B cell (primary cell): ENCODE measurements around the gene MYDGF. TPM values are rescaled to one million over a fixed set of nuclear protein-coding genes. Genes with fewer than 3 reads are reported as not detected.
A peak's percentile ranks its signal among the peaks of the same experiment; 100 is the strongest.

ENCODE experiments used
- ATAC-seq: fragments of 200-7000 bp; cut with Tn5 transposase; one replicate; pipeline ENCODE4 v1.10.0; 2021; ENCODE audit warnings: low read depth, mild to moderate bottlenecking, moderate number of reproducible peaks, moderate library complexity
- CTCF ChIA-PET: fragments of 350-600 bp; sonication (Branson Sonifier 250); formaldehyde crosslinking; loops from one replicate; lab custom pipeline; 2021; ENCODE audit warnings: antibody characterized with exemption, inconsistent platforms; lab: Charles Lee
- POLR2A ChIA-PET: fragments of 350-600 bp; sonication (Branson Sonifier 250); formaldehyde crosslinking; loops from one replicate; lab custom pipeline; 2021; ENCODE audit warnings: antibody characterized with exemption; lab: Charles Lee
- DNase-seq: peaks from one replicate; pipeline ENCODE4 v3.0.0; 2013
- H2AFZ ChIP-seq: 2 replicates; pipeline ENCODE4 v1.6.1; 2012; ENCODE audit warnings: mild to moderate bottlenecking, low read depth, low read length; ENCODE audit not compliant: insufficient read depth, poor library complexity, severe bottlenecking
- H3K27ac ChIP-seq, 2 donors: 1 replicate in 1 of 2; 2 replicates in 1 of 2; pipeline ENCODE4 v1.5.1; 2012 to 2013; ENCODE audit warnings: low read length in 2 of 2, mild to moderate bottlenecking in 2 of 2, moderate library complexity in 1 of 2
- H3K27me3 ChIP-seq, 4 experiments: fragments of 200-600 bp in 1 of 4; sonication (generic) in 1 of 4; replicated peaks in 1 of 4; 1 replicate in 2 of 4; 2 replicates in 2 of 4; pipeline versions ENCODE4 v1.6.1 to v1.7.0; 2013 to 2016; ENCODE audit warnings: low read length in 3 of 4, mild to moderate bottlenecking in 2 of 4, mixed read lengths in 1 of 4, moderate library complexity in 1 of 4; ENCODE audit not compliant: insufficient read depth in 4 of 4, control insufficient read depth in 3 of 4; ENCODE audit errors: control extremely low read depth in 1 of 4
- H3K36me3 ChIP-seq, 2 experiments: replicated peaks in 1 of 2; 1 replicate in 1 of 2; 2 replicates in 1 of 2; pipeline versions ENCODE4 v1.6.1 to v1.7.1; 2013; ENCODE audit warnings: low read length in 1 of 2; ENCODE audit not compliant: insufficient read depth in 2 of 2, control insufficient read depth in 1 of 2; ENCODE audit errors: control extremely low read depth in 1 of 2, extremely low read depth in 1 of 2
- H3K4me1 ChIP-seq, 2 donors: fragments of 200-600 bp in 1 of 2; sonication (generic) in 1 of 2; 1 replicate in 1 of 2; 2 replicates in 1 of 2; pipeline versions ENCODE4 v1.5.1 to v1.6.1; 2013 to 2017; ENCODE audit warnings: low read length in 2 of 2; ENCODE audit not compliant: control insufficient read depth in 2 of 2, insufficient read depth in 2 of 2
- H3K4me2 ChIP-seq: replicated peaks from 2 replicates; pipeline ENCODE3; 2012; ENCODE audit warnings: mild to moderate bottlenecking, low read depth, low read length; ENCODE audit not compliant: poor library complexity, severe bottlenecking
- H3K4me3 ChIP-seq, 5 experiments: fragments of 200-600 bp in 1 of 5; sonication (generic) in 1 of 5; 1 replicate in 3 of 5; 2 replicates in 2 of 5; pipeline versions ENCODE4 v1.5.1 to v1.7.0; 2011 to 2016; ENCODE audit warnings: low read length in 4 of 5, mild to moderate bottlenecking in 4 of 5, low read depth in 2 of 5, control low read depth in 1 of 5, moderate library complexity in 1 of 5; ENCODE audit not compliant: insufficient read depth in 1 of 5; ENCODE audit errors: control extremely low read depth in 1 of 5, extremely low read depth in 1 of 5
- H3K79me2 ChIP-seq: fragments of 200-600 bp; sonication (generic); one replicate; pipeline ENCODE4 v1.6.0; 2016; ENCODE audit warnings: low read length; ENCODE audit not compliant: control insufficient read depth, insufficient read depth
- H3K9ac ChIP-seq: fragments of 200-600 bp; sonication (generic); 2 replicates; pipeline ENCODE4 v1.6.1; 2017; ENCODE audit warnings: mild to moderate bottlenecking, low read length, moderate library complexity
- H3K9me3 ChIP-seq, 3 donors: one replicate each; pipeline versions ENCODE4 v1.6.1 to v1.7.1; 2013; ENCODE audit warnings: low read length in 2 of 3; ENCODE audit not compliant: control insufficient read depth in 2 of 3, insufficient read depth in 1 of 3; ENCODE audit errors: control extremely low read depth in 1 of 3
- H4K20me1 ChIP-seq: 2 replicates; pipeline ENCODE4 v1.6.0; 2012; ENCODE audit warnings: mild to moderate bottlenecking, low read length; ENCODE audit not compliant: insufficient read depth, control insufficient read depth, poor library complexity, severe bottlenecking
- H3K27ac Mint-ChIP-seq: one replicate; pipeline ENCODE4 v1.8.0; 2021; ENCODE audit warnings: mixed read lengths
- H3K27me3 Mint-ChIP-seq: one replicate; pipeline ENCODE4 v1.8.0; 2021; ENCODE audit warnings: mixed read lengths
- H3K4me1 Mint-ChIP-seq: one replicate; pipeline ENCODE4 v1.8.0; 2021; ENCODE audit warnings: mixed read lengths
- H3K4me3 Mint-ChIP-seq: one replicate; pipeline ENCODE4 v1.8.0; 2021; ENCODE audit warnings: mixed read lengths
- H3K9me3 Mint-ChIP-seq: one replicate; pipeline ENCODE4 v1.8.0; 2022; ENCODE audit warnings: mixed read lengths; ENCODE audit not compliant: insufficient read depth
- EZH2 ChIP-seq: IDR thresholded peaks from 2 replicates; pipeline ENCODE4 v1.6.1; 2012; ENCODE audit warnings: borderline replicate concordance, low read depth, mild to moderate bottlenecking, moderate library complexity, low read length; ENCODE audit not compliant: insufficient read depth, poor library complexity, severe bottlenecking
- WGBS: methylation state at CpG from one replicate; pipeline ENCODE4 v1.1.5; 2013; ENCODE audit warnings: missing lambda C conversion rate; ENCODE audit not compliant: insufficient coverage; 5-methylcytosine and 5-hydroxymethylcytosine counted together
- intact Hi-C: fragments of 100-400 bp; cut with micrococcal nuclease; formaldehyde crosslinking; loops from one replicate; pipeline ENCODE4 v1.10.0; 2022
- polyA plus RNA-seq: library from polyadenylated mRNA; depleted of rRNA; stranded (reverse); fragments of >200 nt; gene quantifications from 2 replicates; pipeline ENCODE4 v1.2.3, GENCODE V29; 2012
- total RNA-seq, 2 donors: library from RNA; stranded (reverse); fragments of 120-200 nt in 1 of 2; gene quantifications; 1 replicate in 1 of 2; 2 replicates in 1 of 2; pipeline versions ENCODE4 v1.2.3 to v1.2.4, GENCODE V29; 2013 to 2022
- TF ChIP-seq, protein P1 (sequence below): fragments of 200-600 bp; IDR thresholded peaks from one replicate; pipeline ENCODE4 v1.8.0; 2022; ENCODE audit warnings: antibody characterized with exemption, mild to moderate bottlenecking

Gene MYDGF
- total and polyA plus RNA-seq, 2 donors (not counting 1 experiment from before 2014, with no cell fraction given): 21.2 to 42.3 TPM

DNA sequence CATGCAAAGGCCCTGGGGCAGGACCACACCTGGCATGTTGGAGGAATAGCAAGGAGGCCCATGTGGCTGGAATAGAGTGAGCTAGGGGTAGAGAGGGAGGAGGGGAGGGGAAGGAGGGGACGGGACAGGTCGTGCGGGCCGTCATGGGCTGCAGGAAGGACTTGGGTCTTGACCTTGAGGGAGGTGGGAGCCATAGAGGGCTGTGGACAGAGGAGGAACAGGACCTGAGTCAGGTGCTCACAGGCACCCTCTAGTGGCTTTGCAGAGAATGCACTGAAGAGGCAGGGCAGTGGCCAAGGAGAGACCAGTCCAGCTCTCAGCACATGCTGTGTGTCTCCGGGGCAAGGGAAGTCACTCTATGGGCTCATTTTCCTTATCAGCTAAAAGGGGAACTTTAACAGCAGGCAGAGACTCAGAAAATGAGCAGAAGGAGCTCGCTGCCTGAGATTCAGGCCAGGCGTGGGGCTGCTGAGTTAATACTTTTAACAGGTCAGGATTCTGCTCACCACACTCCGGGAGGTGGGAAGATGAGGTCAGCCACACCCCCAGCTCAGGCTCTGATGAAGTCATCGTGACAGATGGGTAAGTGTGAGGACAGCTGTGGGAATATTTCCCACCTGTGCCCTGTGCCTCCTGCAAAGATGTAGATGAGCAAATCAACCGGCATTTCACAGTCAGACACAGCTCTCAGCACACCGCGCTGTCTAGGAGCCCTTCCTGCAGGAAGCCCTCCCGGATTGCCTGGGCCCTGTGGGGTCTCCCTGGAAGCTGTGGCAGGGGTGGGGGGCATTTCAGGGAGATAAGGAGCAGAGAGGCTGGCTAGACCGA lies 36.8 kb downstream of the MYDGF start:
- no peaks in the 10 kb centered on the region for H3K36me3 ChIP-seq
- DNase-seq: peak; percentile 65
- intact Hi-C loops: no loop called here
- ChIA-PET POLR2A (interaction anchor here (0.6 kb wide), 1 partner anchor 175 kb away, joined by 13 read pairs; no protein-coding TSS in a partner anchor), CTCF (interaction anchor here (1.0 to 3.2 kb wide), 15 partner anchors 10 to 158 kb away, joined by 3 to 30 read pairs (median 5); partner anchors contain the start of genes FEM1A and SEMA6B)
- no peak overlapping the region for H3K4me2 ChIP-seq
- H2AFZ ChIP-seq: peak overlapping the region; percentile 1
- 51% methylated on average over 12 of the region's 14 CpGs for WGBS
- no peaks in the 10 kb centered on the region for H4K20me1 ChIP-seq
- H3K9ac ChIP-seq: no peak overlapping the region
- H3K27ac ChIP-seq: no peak overlapping the region
- H3K4me1 Mint-ChIP-seq: peaks cover 17% of the 10 kb centered on the region
- H3K27ac Mint-ChIP-seq: no peak overlapping the region
- H3K9me3 Mint-ChIP-seq: no peaks in the 10 kb centered on the region
- H3K9me3 ChIP-seq: peaks cover 0 to 4% (median 0%) of the 10 kb centered on the region in 3 donors
- H3K79me2 ChIP-seq: no peaks in the 10 kb centered on the region
- H3K27me3 ChIP-seq: peaks cover 0 to 3% (median 0%) of the 10 kb centered on the region in 4 experiments
- ATAC-seq: peak; percentile 55
- H3K4me1 ChIP-seq: peaks cover 8 to 35% of the 10 kb centered on the region in 2 donors
- TF ChIP-seq, protein P1, sequence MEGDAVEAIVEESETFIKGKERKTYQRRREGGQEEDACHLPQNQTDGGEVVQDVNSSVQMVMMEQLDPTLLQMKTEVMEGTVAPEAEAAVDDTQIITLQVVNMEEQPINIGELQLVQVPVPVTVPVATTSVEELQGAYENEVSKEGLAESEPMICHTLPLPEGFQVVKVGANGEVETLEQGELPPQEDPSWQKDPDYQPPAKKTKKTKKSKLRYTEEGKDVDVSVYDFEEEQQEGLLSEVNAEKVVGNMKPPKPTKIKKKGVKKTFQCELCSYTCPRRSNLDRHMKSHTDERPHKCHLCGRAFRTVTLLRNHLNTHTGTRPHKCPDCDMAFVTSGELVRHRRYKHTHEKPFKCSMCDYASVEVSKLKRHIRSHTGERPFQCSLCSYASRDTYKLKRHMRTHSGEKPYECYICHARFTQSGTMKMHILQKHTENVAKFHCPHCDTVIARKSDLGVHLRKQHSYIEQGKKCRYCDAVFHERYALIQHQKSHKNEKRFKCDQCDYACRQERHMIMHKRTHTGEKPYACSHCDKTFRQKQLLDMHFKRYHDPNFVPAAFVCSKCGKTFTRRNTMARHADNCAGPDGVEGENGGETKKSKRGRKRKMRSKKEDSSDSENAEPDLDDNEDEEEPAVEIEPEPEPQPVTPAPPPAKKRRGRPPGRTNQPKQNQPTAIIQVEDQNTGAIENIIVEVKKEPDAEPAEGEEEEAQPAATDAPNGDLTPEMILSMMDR: peak; percentile 79
- no peak for TF ChIP-seq EZH2
- peaks cover 13% of the 10 kb centered on the region for H3K27me3 Mint-ChIP-seq
- H3K4me3 Mint-ChIP-seq: peak overlapping the region; percentile 50
- H3K4me3 ChIP-seq: no peak overlapping the region
